Measurements from ENCODE around the gene TBX5.

Gene TBX5

DNA sequence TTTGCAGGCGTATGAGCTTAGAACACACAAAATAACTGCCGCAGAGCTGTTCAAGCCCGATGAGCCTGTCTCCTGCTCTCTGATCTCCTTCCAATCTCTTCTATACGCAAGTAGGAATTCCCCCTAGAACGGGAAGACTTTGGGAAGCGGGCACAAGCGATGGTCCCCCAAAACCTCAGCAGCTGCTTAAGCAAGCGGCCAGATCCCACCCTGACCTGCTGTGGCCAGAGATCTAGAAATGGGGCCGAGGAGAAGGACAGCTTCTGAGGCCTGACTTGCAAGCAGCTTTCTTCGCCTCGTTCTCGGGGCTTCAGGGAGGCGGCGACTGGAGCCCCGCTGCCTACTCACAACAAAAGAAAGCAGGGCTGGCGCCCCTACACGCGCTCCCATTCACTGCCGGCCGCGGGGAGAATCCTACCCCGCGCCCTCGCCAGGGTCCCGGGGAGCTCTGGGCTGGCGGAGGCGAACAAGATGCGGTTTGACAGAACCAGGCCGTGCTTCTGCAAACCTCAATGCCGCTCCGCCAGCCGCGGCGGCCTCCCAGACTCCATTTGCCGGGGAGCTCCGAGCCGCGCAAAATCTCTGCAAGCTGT lies 922 bp downstream of the TBX5 start:
- no peak for FAIRE-seq

DNA sequence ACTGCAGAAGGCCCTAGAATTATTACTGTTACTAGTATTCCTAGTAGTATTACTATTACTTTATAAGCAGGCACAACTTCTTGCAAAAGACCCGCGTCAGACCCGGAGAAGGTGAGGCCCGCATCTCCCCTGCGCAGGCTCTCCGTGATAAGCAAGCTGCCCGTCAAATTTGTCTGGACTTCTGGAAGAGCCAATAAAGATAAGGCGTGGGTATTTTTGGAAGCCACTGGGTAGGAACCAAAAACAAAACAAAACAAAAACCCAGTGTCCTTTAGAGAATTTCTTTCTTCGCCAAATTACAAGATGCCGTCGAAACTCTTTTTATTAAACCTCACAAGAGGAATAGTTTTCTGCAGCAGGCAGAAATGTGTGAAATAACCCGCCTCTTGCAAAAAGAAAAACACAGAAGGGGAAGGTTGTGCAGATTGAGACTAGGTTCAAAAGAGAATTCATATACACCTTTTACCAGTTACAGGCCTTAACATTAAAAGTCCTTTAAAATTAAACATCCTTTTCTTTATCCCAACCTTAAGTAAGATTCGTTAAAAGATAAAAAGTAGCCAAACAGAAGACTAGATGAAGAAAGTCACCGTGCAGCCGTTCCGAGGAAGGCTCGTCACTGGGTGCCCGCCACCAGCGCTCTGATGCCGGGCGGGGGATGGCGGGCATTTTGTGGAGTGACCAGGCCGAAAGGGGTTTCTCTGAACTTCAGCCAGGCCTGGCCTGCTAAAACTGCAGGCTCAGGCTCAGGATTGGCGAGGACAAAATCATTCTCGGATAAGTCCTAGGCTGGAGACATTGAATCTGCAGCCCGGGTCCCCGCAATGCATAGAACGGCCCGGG lies 1.6 kb downstream of the TBX5 start:
- FAIRE-seq, result no peak

DNA sequence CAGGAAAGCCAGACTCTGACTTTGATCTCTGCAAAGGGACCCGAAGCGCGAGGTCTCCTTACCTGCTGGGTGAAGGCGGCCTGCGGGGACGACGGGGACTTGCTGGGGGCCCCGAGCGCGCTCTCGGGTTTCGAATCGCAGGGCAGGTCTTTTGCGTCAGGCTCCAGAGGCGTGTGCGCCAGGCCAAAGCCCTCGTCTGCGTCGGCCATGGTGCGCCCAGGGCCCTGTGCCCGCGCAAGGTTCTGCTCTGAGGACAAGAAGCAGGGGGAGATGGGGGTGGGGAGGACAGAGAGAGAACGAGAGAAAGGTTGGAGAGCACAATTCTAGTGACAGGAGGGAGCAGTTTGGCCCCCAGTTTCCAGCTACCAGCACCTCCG lies 2.3 kb downstream of the TBX5 start:
- FAIRE-seq, result no peak

DNA sequence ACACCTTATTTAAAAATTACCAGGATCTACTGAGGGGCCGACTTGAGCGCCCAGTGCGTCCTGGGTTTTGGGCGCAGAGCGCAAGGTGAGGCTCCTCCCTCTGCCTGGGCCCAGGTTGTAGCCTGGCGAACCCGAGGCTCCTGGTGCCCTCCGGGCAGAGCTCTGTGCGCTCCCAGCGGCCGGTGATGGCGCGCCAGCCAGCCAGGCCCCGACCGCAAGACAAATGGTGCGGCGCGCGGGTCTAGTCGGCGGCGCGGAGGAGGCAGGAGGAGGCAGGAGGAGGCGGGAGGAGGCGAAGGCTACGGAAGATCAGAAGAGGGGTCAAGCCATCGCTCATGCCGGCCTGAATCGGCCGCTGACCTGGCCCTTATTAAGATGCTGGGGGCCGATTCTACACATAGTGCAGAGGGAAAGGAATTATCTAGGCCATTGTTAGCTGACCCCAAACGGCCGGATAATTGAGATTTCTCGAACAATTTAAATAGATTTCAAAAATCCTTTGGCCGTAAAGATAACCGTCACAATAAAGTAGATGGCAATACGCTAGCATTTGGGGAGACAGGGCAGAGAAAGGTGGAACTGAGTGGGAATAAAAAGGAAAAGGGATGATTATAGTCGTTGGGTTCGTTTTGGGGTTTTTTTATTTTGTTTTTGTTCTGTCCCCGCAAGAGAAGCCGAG lies 2.8 kb downstream of the TBX5 start:
- no peak for FAIRE-seq

DNA sequence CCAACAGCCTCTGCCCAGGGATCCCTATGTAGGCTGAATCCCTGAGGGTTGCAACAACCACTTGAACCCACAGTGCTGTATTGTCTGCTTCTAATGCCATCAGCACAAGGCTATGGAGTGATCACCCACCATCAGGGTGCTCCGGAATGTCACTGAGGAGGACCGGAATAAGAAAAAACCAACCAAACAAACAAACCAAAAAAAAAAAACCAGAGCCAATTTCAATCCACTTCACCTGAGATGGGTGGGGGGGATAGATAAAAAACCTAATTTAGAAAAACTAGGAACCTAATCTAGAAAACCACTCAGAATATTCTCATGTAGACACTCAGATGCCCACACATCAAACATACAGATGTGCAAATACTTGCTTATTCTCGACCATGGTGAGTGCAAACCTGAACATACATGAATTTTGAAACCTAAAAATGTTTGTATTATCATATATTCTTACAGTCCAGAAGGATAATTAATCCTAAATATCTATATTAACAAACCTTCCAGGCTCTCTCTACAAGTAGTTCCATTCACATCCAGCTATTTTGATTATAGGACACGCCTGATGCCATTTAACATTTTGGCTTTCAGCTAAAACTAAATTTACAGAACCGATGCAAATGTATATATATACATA lies 3.7 kb downstream of the TBX5 start:
- no peak for FAIRE-seq

DNA sequence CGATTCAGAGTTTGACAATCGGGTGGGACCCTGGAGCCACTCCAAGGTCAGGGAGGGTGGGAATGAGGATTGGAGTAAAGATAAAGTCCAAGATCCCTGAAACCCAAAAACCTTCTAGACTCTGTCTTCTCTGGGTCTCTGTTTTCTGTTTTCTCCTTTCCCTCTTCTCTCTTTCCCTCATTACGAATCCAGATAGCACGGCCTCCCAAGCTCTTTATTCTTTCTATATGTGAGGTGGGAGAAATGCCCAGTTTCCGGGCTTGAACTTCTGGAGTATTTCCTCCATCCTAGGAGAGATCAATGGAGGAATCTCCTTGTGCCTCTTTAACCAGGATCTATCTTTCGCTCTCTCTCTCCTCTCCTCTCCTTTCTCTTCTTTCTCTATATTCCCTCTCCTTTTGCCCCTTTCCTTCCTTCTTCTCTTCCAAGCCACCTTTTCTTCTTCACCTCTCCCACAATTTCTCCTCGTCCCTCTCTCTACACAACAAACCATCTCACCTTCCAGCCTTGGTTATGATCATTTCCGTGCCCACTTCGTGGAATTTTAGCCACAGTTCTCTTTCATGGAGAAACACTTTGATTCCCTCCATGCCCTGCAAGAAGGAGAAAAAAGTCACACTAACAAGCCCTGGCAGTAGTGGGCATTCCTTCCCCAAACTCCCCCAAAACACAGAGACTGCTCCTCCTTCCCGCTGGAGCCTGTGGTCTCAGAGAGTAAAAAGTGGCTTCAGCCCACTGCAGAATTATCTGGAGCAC lies 4.4 kb downstream of the TBX5 start:
- FAIRE-seq, result no peak

DNA sequence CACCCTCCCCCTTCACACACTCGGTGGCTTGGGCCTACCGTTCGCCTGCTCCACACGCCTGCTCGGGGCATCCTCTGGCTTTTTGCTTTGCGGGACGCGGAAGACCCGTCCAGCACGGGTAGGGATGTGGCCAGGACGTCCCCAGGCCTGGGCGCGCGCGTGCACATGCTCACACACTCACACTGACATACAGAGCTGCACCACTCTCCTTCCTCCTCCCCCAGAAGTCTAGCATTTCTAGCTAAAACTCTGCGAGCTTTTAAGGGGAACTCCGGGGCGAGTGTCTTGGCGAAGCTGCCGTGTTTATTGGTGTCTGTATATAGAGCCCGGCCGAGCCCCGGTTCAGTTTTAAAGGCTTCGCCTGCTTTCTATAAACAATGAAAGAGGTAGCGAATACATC lies 5.0 kb downstream of the TBX5 start:
- FAIRE-seq, result no peak

DNA sequence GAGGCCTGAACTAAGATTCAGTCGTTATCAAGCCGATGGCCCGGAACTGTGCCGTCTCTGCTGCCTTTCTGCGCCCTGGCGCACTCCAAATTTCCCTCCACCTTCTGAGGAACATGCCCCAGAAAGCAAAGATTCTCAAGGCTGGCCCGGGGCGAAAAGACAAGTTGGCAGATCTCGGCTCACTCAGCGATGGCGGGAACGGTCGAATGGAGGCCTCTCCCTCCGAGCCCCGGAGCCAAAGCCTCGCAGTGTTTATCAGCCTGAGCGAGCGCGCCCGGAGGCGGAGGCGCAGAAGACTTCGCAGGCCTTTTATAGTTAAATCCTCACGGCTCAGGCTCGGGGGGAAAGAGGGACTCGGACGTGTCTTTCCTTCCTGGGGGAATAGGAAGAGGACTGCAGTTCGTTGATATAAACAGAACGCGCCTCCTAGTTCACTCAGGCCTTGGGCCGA lies 5.6 kb downstream of the TBX5 start:
- FAIRE-seq, result no peak

DNA sequence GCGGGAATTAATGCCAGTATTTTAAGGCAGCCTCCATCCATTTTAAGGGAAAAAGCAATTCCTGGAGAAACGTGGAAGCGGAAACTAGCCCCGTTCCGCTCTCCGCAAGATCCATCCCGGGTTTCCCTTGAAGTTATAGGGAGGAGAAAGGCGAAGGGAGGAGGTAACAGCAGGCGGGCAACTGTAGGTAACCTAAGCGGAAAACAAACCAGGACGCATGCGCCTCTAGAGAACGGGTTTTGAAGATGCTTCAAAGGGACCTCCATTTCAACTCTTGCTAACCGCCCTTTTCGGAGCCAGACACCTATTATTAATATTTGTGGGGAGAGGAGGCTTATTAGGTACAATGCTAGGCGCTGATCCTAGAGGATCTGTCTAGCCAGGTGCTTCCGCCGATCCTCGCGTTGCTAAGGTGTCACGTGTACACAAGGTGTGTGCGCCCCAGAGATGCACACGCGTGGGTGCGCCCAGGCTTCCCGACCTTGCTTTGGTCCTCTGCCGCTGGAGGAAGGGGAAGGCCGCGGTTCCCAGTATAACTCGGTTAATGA lies 6.2 kb downstream of the TBX5 start:
- FAIRE-seq, result no peak

DNA sequence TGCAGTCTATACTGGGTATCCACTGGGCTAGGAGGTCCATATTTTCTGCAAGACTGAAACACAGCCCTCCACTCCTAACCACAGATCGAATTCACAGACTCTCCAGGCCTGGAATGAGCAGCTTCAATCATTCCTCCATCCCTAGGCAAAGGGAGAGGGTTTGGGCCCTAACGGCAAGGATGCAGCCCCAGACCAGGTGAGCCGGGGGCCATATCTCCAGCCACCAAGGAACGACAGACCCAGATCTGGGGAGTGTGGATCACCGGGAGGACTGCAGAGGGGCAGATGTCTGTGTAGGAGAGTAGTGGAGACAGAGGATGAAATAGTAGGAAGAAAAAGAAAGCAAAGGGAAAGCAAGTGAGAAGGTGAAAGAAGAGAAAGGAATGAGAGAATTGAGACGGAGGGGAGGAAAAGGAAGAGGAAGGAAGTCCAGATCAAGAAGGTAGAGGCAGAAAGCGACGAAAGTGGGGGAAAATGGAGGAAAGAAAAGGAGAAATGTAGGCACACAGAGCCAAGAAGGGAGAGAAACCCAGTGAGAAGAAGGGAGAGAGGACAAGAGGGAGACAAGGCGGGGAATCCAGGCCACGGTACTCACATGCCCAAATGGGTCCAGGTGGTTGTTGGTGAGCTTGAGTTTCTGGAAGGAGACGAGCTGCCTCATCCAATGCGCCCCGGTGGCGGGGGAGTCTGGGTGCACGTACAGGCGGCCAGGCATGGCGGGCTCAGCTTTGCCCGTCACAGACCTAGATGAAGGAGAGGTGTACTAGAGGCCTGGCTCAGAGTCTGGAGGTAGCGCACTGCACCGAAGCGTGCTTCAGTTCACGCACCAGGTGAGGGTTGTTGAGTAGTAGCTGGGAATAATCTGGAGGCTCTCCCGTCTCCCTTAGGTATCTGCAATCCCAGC lies 7.7 kb downstream of the TBX5 start:
- FAIRE-seq, result no peak

DNA sequence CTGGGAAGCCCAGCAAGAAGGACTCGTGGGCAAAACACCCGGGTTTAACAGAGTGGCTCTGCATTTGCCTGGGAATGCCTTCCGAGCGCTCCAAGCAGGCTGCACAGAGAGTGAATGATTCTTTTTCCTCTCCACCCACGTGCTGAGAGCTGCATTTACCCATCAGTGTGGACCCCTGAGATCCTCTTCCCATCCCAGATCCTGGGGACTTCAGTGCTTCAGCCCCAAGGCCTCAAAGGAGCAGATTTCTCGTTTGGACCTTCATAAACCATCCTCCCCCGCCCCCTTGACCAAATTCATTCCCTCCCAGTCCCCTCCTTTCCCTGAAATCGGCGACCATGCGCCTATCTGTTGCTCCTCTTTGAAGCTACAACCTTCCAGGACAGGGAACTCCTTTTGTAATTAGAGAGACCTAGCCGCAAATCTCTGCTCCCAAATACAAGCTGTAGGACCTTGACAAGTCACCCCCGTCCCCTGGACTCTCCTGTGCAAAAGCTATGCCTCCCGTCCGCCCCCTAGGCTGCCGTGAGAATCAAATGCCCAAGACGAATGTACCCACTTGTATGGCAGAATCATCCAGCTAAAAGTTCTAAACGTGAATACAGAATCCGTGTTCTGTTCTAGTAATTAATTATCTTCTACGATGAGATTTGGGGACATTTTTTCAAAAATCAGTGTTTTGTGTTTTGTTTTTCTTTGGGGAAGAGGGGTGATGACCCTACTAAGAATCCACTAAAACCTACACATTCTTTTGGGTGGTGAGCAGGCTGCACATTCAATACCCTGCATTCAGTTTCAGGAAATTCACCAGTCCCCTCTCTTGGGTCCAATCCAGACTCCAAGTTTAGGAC lies 8.8 kb downstream of the TBX5 start:
- FAIRE-seq, result no peak

DNA sequence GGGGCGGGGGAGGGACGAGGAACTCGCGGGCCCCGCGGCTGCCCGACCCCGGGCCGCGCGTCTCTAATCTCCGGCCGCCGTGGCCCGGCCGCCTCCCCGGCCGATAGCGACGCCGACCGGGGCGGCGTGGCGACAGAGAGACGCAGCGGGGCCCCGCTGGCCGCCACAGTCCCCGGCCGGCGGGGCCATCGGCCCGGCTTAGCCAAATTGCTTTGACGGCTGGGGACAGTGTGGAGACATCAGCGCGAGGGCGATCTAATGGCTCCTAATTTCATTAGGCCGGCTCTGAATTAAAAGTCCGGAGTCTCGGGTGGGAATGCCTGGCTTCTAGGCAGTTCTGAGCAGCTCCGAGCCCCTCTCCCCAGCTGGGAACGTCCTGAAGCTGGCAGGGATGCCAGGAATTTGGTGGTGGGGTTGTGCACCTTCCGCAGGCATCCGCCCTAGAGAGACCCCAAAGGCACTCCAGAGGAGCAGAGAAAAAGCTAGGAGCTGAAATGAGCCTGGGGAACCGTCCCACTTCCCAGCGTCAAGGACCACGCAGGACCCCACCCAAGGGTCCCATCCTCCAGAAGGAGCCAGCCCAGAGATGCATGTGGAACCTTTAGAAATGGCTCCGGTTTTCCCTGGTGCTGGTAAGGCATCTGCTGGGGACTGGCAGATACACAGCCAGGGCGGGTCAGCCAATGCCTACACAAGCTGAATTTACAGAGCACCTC lies 9.6 kb downstream of the TBX5 start:
- no peak for FAIRE-seq

DNA sequence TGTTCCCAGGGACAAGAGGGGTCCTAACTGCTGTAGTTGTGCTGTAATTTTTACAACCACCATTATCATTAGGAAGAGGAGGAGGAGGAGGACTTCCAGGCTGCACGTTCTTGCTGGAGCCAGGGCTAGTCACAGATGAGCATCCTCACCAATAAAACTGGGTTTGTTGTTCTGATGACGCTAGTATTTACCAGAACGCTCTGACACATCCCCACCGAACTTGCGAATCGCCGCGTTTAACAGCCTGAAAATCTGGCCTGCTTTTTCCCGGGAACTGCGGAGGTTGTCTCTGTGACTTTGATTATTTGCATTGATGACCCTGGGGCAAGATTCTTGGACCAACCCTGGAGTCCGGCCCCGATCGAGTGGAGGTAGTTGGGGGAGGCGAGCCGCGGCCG lies 10.2 kb downstream of the TBX5 start:
- FAIRE-seq, result no peak

DNA sequence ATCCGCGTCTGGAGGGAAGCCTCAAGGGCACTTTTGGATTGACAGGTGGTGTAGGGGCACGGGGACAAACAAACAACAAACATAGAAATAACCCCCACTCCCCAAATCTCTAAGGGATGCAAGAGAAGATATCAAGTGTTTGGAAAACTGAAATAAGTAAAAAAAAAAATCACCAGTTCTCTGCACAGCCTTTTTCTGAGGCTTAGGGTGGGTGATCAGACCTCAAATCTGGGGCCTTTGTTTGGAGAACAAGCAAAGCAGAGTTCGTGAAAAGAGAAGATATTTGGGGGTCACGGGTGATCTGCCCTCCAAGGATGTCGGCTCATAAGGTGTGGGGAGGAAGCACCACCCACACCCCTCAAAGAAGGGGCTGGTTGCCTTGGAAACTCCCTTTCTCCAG lies 10.7 kb downstream of the TBX5 start:
- FAIRE-seq, result no peak

DNA sequence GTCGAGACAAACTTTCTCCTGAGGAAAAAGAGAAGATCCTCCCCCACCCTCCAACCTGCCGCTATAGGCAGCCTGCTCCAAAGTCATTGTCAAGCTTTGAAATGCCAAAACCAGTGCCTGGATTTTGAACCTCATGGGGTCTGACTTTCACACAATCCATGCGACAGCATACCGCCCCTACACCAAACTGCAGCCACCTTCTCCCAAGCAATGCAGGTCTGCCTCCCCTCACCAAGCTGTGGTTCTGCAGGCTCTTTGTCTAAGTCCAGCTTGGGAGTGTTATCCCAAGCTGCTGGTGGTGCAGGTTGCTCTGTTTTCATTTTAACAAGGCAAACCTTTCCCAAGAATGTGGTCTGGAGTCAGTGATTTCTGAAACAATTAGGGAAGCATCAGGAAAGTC lies 12.4 kb downstream of the TBX5 start:
- FAIRE-seq, result no peak

DNA sequence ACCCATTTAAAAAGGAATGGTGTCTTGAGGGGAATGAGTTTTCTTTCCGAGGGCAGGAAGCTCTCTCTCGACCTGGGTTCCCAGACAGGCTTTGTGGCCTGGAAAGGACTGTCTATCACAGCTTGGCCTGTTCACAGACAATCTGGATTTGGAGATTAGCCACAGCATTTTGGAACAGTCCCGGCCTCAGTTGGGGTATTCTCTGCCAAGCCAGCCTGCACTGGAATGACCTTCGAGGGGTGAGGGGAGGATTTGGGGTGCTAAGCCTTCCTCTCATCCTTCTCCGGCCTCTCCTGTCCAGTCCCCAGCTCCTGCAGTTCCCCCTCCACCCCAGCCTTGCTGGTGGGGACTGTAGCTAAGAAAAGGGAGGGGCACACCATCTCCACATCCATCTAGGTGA lies 13.0 kb downstream of the TBX5 start:
- FAIRE-seq, result no peak

DNA sequence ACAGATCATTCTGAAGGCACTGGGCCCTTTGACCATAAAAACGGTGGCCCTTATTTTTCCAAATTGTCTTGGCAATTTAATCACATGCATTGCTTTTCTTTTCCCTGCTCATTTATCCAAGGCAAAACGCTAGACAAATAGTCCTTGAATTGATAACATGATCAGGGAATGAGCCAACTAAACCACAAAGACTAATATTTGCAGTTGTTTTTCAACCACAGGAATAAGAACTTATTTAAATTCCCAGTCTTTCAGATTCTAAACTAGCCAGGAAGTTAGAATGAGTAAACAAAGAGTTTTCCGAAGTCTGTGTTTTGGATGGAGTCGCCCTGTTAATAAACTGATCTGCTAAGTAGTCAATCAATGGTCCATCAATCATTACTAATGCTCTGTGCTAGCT lies 14.9 kb downstream of the TBX5 start:
- no peak for FAIRE-seq

DNA sequence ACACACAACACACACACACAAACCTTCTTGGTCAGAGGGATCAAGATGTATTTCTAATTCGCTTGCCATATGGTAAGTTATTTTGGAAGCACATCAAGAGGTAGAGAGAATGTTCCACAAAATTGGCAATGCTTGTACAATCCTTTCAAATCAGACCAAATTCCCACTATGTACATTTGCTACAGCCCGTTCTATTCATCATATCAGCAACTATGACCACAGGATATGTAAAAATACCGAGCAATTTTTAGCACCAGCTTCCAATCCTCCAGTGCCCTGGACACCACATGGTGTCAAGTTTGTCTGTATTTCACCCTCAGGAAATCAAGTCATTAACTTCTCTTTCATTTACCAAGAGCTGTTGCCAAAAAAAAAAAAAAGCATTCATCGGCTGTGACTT lies 21.2 kb downstream of the TBX5 start:
- no peak for FAIRE-seq

DNA sequence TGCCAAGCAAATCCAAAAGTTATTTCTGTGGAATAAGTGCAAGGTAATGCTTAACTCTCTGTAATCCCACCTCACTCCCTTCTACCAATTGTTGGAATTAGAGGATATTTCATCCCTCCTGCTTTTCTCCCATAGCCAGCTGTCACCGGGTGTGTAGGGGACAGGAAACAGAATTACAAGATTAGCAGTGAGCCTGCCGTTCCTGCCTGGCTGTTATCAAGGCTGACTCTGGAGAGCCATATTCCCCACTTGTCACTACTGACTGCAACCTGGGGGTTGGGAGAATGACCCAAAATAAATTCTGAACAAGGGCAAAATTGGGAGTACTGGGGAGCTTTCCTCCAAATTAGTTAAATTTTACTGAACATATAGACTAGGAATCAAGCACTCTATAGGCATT lies 24.8 kb downstream of the TBX5 start:
- FAIRE-seq, result no peak

DNA sequence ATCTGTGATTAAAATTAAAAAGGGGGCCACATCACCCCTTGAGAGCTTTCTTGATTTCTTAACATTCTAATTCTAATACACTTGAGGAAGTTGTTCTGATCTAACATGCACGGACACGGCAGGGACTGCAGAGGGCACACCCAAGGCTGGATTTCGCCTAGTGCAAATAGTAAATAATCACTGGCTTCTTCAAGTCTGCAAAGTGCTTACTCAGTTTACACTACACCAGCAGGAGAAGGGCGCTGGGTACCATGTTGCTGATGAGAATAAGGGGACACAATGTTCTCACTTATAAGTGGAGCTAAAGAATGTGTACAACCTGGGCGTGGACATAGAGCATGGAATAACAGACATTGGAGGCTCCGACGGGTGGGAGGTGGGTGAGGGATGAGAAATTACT lies 34.2 kb downstream of the TBX5 start:
- FAIRE-seq, result no peak

Data from A204.1 (cell line).